NT2/D1 (cell line): Measurements from ENCODE around the gene COG6.

Source experiments
- SUZ12 ChIP-seq: IDR thresholded peaks from 2 replicates; pipeline ENCODE4 v1.6.1; 2011; ENCODE audit not compliant: insufficient read length, insufficient read depth; ENCODE audit errors: extremely low read depth
- YY1 ChIP-seq: IDR thresholded peaks from 2 replicates; pipeline ENCODE4 v1.6.1; 2011; ENCODE audit not compliant: insufficient read length, insufficient read depth

DNA sequence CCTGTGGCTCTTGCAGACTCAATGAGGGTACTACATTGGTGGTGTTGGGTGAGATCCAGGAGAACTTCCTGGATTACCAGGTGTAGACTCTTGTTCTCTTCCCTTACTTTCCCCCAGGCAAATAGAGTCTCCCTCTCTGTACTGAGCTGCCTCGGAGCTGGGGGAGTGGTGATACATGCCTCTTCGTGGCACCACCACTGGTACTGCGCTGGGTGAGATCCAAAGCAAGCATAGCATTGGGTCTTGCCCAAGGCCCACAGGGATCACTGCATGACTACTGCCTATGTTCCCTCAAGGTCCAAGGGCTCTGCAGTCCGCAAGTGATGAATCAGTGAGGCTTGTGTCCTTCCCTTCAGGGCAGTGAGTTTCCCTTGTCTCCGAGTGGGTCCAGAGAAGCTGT is 81.6 kb downstream of the COG6 start:
- no peak for TF ChIP-seq YY1
- TF ChIP-seq SUZ12: no peak
